GM20431 (cell line): Measurements from ENCODE around the gene PIK3C2G.
"Not testable (repeated sequence)": the region's sequence is repeated elsewhere in the genome, so short reads cannot be mapped to it uniquely, and the experiment has no call there.

Source experiments
- in situ Hi-C: fragments of 300-500 bp; cut with MseI, MboI; formaldehyde crosslinking; loops from one replicate; pipeline ENCODE4 v1.15.0; 2020; ENCODE audit warnings: low sequenced_read_pairs; ENCODE audit not compliant: unreplicated experiment

Gene PIK3C2G

DNA sequence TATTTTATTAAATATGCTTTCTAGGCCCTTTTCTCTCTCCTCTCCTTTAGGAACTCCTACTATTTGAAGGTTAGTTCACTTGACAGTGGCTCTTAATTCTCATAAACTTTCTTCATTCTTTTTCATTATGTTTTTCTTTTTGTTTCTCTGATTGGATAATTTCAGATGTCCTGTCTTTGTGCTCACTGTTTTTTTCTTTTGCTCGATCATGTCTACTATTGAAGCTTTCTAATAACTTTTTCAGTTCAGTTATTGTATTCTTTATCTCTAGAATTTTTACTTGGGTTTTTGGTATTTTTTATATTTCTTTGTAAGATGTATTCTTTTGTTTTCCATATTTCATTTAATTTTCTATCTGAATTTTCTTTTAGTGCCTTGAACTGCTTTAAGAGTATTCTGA is 261.5 kb downstream of the PIK3C2G start:
- in situ Hi-C loops = no loop called here

DNA sequence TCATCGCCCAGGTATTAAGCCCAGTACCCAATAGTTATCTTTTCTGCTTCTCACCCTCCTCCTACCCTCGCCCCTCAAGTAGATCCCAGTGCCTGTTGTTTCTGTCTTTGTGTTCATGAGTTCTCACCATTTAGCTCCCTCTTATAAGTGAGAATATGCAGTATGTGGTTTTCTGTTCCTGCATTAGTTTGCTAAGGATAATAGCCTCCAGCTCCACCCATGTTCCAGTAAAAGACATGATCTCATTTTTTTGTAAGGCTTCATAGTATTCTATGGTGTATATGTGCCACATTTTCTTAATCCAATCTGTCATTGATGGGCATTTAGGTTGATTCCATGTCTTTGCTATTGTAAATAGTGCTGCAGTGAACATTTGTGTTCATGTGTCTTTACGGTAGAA is 281.2 kb downstream of the PIK3C2G start:
- in situ Hi-C loops = not testable (repeated sequence)

DNA sequence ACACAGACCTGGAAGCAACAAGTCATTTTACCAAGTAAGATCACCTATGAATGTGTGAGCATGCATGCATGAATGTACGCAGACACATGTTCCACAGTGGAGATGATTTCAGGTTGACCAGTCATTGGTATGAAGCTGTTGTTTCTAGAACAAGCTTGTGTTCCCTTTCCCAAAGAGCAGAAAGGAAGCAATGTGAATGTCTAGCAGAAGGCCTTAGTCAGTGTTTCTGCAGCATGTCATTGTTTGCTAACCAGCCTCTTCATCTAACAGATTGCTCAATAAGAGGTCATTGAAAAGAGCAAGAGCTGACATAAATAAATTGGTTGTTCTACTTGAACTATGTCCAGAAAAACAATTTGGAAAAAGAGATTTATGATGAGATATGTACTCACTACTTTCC is 285.1 kb downstream of the PIK3C2G start:
- in situ Hi-C loops = no loop called here

DNA sequence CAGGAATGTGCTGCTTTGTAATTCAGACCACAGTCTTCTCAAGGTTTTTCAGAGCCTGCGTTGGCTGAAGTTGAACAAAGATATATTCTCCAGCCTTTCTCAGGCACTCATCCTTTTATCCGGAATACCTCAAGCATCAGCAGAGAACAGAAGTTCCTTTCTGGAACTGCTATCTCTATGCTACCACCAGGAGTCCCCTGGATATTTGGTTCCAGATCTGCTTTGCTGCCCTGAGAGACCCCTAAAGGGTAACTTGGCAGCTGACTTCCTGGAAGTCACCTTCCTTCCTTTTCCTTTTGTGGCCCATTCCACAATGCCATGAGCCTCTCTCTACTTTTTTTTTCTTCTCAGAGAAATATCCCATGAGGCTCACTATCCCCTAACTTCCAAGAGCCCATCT is 288.3 kb downstream of the PIK3C2G start:
- in situ Hi-C loops = no loop called here

DNA sequence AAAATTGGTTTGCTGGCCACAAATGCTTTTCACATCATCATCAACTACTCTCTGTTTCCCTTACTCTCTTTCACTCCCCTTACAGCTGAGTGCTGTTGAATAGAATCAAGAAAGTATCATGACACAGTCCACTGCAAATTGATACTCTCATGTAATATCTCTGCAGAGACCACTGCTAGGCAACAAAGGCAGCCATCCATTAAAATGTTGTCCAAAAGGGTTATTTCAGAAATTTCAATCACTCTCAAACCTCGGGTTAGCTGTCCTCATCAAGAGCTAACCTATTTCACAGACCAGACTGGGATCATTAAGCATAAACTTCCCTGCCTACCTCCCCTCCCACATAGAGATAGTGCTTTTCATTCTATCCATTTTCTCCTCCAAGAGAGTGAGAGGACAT is 289.8 kb downstream of the PIK3C2G start:
- in situ Hi-C loops = no loop called here

DNA sequence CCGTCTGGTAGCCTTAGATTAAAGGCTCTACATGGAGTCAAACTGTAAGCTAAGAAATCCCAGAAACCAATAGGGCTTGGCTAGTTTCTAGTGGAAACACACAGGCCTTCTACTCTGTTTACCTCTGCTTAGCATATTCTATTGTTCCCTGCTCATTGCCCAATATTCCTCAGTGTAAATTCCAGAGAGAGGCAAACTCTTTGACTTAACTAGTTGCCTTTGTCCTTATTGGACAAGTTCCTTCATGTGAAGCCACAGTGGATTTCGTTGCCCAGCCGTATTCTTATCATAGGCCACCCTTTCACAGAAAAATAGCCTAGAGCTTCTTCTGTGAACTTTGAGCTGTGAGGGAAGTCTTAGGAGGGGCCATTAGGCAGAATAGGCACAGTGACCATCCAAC is 290.4 kb downstream of the PIK3C2G start:
- in situ Hi-C loops = no loop called here

DNA sequence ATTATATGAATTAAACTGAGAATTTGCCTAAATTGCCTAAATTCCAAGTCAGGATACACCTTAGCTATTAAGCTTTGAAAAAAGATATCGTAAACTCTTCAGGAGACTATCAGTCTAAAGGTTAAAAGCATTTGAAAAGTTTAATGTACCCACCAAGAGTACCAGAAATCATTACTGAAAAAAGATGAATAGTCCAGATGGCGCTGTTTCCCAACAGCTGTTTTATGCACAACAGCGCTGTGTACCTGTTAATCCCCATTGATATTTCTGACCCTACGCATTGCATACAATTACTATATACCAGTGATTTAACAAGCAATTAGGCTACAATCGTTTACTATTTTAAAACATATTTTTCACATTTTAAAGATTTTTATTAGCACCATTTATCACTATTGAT is 291.5 kb downstream of the PIK3C2G start:
- in situ Hi-C loops = no loop called here

DNA sequence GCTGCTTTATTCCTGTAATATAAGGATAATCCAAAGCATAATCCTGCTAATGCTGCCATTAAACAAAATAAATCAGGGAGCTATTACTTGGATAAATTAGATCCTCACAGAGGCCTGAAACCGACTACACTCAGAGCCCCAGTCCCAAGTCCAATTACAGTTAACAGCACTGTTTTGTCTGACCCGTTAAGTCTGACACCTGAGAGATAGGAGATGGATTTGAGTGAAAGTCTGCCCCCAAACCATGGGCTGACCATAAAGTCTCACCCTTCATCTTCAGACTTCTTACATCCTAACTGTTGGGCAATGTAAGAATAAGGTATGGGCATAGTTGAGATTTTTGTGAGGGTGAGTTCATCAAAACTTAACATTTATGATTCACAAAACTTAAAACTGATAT is 294.8 kb downstream of the PIK3C2G start:
- in situ Hi-C loops = no loop called here

DNA sequence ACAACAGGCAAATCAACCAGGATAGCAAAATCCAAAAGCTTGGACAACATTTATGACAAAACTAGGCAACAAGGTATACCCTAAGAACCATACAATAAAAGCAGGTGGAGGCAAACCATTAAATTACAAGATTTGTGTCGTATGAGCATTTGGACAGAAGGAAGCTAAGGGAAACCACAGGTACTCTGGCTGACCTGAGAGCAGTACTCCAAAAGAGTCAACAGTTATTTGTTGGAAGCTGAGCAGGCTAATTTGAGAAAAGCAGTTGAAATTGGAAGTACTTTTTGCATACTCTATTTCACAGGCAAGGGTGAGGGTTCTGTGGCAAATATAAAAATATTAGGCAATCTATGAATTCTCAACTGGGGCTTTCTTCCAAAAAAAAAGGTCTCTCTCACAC is 297.9 kb downstream of the PIK3C2G start:
- in situ Hi-C loops = no loop called here

DNA sequence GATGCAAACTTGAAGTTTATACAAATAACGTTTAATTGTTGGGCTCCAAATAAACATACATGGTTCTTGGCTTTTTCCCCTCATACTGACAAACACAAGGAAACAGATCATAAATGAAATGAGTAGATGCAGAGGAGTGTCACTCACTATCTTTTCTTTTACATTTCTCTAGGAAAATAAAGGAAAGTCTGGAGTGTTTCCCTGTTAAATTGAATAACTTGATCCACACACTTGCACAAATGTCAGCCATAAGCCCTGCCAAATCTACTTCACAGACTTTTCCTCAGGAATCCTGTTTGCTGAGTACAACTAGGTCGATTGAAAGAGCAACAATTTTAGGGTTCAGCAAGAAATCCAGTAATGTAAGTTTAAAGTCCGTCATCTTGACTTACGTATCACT is 301.2 kb downstream of the PIK3C2G start:
- in situ Hi-C loops = no loop called here

DNA sequence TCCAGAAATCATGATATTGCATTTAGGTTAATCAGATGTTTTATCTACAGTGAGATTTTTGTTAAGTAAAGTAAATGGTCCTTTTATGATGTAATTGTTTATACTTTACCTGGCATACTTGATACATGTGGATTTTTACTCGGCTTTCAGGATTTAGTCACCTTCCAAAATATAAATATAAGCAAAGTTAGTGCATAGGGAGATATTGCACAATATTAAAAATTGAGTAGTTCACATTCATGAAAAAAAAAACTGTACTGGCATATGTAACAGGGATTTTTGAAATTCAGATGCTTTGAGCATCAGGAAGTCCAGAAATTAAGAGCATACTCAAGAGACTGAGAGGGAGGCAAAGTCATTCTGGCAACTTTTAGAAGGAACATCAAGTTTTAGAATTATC is 303.0 kb downstream of the PIK3C2G start:
- in situ Hi-C loops = no loop called here

DNA sequence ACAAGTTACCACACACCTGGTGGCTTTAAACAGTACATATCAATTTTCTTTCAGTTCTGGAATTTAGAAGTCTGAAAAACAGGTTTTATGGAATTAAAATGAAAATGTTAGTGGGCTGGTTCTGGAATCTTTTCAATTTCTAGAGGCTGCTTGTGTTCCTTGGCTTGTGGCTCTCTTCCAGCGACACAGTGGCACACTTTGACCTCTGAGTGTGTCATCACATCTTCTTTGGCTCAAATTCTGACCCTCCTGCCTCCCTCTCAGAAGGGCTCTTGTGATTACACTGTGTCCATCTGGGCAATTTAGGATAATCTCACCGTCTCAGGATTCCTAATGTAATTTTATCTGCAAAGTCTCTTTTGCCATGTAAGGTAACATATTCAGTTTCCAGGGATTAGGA is 306.5 kb downstream of the PIK3C2G start:
- in situ Hi-C loops = no loop called here

DNA sequence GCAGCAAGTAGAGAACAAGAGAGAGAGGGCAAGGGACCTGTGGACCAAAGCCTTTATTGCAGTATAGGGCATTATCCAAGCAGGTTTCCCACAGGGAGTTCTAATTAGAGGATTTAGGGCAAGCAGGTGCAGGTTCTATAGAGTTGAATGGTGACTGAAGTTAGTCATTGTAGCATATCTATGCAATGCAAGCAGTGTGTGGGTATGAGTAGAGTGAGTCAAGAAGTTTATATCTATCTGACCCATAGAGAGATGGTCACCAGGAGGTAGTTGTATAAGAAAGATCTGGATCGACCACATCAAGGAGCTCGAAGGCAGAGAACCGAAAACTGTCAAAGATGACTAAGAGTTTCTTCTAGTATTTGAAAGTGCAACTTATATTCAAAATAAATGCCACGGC is 309.2 kb downstream of the PIK3C2G start:
- in situ Hi-C loops = no loop called here

DNA sequence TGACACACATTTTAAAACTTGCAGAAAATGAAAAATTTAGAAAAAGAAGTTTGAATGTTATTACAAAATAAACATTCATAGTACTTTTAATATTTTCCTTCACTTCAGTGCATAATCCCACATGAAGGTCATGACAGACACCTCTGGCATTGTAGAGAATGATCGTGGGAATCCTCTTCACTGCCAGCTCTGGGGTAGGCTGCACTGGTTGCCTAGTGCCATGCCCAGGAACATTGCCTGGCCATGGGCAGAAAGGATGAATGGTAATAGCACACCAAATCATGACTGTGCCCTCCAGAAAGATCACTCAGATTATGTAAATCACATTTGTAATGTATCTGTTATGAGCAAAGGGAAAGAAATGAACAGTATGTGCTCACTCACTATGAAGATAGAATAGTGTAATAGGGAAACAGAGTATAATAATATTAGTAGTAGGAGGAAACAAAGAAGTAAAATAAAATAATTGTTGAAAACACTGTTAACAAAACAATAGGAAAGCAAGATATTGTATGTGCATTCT is 314.8 kb downstream of the PIK3C2G start:
- in situ Hi-C loops = no loop called here

DNA sequence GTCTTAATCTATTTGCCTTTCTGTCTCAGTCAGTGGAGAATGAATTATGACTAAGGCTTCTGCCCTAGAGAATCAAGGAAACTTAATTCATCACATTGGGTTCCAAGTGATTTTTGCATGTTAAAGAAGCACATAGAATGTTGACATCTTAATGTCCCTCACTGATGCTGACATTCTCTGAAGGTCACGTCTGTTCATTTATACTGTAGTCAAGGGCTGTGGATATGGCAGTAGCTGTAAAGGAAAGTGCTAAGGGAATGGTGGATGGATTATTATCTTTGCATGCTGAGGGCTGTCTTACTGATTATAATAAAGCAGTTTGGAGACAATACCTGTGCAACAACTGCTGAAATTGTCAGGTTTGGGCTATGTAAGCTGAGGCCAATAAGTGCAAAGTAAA is 315.3 kb downstream of the PIK3C2G start:
- in situ Hi-C loops = no loop called here

DNA sequence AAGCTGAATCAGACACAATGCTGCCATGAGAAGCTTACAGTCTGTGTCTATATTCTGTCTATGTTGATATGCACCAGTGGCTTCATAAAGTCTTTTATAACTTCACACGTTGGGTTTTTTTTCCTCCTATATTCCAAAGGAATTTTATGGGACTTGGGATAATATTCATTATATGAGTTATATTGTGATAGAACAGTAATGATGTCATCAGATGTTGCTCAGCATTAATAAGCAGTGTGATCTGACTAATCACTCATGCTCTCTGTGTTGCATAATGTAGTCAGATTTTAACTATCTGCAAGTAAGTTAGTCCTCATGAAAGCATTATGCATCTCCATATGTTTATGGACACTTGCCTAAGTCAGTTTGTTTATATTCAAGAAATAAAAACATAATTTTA is 316.9 kb downstream of the PIK3C2G start:
- in situ Hi-C loops = no loop called here

DNA sequence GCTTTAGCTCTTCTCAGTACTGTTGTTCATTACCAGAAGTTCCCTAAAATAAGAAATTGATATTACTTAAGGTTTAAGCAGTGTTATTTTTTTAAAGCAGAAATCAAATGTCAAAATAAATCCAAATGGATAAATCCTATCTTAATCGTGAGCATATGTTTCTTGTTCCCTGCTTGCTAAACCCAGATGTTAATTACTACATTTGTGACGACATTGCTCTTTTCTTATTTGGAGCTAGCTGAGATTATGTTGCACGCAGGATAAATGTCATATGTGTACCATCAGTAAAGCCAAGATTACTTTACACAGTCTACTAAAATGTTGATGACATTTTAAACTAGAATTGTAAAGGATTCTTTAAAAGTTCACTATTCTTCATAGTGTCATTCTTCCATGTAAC is 319.0 kb downstream of the PIK3C2G start:
- in situ Hi-C loops = no loop called here

DNA sequence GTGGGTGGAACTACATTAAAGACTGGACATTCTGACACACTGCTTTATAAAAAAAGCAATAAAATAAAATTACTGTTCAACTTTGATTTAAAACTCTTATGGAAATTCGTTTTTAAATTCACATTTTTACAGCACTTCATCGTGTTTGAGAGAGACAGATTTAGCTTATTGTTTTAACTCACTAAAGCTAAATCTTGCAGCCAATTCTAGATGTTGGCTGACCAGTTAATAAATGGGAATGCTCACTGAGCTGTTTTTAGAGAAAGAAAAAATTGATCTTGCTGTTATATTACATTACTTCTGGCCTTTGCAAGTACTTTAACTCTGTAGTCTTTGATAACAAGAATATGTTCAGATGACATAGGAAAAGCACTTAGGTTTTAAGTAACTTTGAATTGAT is 319.4 kb downstream of the PIK3C2G start:
- in situ Hi-C loops = no loop called here

DNA sequence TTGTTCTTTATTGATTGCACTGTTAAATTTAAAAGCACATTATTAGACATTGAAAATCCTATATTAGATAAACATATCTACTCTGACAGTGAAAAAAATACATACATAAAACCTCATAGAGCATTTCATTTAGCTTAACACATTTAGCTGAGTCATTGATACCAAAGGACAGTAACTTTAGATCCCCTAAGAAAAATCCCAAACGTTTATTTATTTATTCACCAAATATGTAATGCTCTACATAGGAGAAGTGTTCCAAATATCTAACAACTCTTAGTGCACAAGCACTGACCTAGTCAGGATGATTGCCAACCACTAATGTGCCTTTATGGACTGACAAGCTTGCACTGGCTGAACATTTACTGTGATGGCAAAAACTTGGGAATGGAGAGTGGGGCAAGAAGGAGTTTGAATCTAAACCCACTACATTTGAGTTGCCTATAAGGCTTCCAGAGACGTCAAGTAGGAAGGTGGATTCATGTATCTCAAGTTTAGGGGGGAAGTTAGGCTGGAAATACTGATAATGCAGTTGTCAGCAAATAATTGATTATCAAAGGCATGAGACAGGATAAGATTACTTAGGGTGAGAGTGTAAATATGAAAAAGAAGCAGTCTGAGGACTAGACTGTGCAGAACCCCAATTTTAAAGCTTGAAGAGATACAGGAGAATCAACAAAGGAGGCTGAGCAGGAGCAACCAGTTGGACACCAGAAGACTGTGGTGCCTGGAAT is 320.1 kb downstream of the PIK3C2G start:
- in situ Hi-C loops = no loop called here

DNA sequence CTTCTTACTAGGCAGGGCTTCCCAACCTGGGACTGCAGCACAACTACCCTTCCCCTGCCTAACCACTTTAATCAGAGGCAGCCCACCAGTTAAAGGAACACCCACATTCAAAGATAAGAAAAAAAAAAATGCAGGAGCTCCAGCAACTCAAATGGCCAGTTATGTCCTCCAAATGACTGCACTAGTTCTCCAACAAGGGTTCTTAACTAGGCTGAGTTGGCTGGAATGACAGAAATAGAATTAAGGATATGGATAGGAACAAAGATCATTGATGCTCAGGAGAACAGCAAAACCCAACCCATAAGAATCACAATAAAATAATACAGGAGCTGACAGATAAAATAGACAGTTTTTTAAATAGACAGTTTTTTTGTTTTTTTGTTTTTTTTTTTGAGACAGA is 322.3 kb downstream of the PIK3C2G start:
- in situ Hi-C loops = no loop called here

DNA sequence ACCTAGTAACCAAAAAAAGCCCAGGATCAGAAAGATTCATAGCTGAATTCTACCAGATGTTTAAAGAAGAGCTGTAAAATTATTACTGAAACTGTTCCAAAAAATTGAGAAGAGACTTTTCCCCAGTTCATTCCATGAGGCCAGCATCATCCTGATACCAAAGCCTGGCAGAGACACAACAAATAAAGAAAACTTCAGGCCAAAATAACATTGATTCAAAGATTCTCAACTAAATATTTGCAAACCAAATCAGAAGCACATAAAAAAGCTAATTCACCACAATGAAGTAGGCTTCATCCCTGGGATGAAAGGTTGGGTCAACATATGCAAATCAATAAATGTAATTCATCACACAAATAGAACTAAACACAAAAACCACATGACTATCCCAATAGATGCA is 325.3 kb downstream of the PIK3C2G start:
- in situ Hi-C loops = no loop called here

DNA sequence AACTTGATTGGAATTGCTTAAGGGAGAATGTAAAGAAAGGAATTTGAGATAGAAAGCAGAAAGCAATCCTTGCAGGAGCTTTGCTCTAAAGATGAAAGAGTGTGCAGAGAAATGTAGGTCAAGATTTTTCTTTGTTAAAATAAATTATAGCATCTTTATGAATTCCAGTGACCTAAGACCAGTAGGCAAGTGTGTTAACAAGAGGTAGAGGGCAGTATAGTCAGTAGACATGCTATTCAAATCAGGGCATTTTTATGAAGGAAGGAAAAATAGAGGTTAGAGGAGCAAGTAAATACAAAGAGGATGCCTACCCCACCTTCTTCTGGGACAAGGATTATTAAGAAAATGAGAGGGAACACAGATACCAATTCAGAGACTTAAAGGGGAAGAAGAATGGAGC is 328.0 kb downstream of the PIK3C2G start:
- in situ Hi-C loops = no loop called here
